HG03060 (cell line): ENCODE measurements around the gene SNX27.
"Not testable (repeated sequence)": the region's sequence is repeated elsewhere in the genome, so short reads cannot be mapped to it uniquely, and the experiment has no call there.

Experiments used
- ATAC-seq: cut with Tn5 transposase; IDR thresholded peaks from one replicate; pipeline ENCODE4 v1.9.1; 2021; ENCODE audit warnings: low read depth, moderate number of reproducible peaks; ENCODE audit not compliant: unreplicated experiment

SNX27 gene

GRCh38 chr1:151638074-151638775, 26.4 kb downstream of the SNX27 start:
- ATAC-seq: no peak

DNA sequence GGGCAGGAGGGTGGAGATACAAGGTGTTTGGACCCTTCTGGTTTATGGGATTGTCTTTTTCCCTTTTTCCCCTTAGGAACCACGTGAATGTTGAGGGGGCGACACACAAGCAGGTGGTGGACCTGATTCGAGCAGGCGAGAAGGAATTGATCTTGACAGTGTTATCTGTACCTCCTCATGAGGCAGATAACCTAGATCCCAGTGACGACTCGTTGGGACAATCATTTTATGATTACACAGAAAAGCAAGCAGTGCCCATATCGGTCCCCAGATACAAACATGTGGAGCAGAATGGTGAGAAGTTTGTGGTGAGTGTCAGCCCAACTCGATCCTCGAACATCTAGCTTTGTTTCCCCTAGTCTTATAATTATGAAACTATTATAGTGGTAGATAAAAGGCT, 27.0 kb downstream of the SNX27 start:
- no peak for ATAC-seq

DNA sequence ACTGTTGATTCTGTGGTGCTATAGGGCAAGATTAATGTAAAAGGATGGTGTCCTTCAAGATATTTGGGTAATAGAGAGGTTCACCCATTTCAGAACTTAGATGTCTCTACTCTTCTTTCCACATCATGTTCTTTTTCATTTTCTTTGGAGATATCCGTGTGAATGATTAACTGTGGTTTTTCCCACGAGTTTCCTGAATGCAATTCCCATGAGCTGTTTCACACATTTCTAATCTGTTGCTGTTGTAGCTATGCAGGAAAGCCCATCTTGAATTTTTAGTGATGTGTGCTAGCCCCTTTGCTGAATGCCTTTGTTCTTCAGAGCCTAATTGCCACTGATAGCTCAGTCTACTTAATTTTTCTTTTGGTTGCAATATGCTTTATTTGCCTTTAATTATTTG, 27.6 kb downstream of the SNX27 start:
- no peak for ATAC-seq

DNA sequence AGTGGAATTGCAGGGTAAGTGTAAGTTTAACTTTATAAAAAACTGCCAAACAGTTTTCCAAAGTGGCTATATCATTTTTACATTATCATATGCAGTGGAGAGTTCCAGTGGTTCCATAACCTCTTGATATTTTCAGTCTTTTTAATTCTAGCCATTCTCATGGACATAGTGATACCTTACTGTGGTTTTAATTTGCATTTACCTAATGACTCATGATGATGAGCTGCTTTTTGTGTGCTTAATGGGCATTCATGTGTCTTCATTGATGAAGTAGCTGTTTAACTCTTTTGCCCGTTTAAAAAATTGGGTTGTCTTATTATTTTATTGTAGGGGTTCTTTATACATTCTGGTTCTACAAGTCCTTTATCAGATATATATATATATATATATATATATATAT, 29.4 kb downstream of the SNX27 start:
- ATAC-seq: no peak

GRCh38 chr1:151643085-151643484, 31.2 kb downstream of the SNX27 start:
- not testable (repeated sequence) for ATAC-seq

DNA sequence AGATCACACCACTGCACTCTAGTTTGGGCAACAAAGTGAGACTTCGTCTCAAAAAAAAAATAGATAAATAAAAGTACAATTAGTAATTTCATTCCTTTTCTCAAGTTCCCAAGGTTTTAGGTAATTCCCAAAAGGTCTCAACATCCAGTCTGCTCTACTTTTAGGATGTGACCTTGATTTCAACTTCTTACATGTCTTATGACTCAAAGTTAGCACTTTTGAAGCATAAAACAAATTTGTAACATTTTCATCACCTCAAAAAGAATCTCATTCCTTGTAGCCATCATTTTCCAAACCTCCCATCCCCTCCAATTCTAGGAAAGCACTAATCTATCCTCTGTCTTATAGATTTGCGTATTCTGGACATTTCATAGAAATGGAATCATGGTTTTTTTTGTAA, 32.2 kb downstream of the SNX27 start:
- ATAC-seq: no peak

GRCh38 chr1:151653397-151653796, 41.5 kb downstream of the SNX27 start:
- ATAC-seq: no peak

- ATAC-seq: no peak
Observed at GRCh38 chr1:151655371-151655770, 43.5 kb downstream of the SNX27 start.

DNA sequence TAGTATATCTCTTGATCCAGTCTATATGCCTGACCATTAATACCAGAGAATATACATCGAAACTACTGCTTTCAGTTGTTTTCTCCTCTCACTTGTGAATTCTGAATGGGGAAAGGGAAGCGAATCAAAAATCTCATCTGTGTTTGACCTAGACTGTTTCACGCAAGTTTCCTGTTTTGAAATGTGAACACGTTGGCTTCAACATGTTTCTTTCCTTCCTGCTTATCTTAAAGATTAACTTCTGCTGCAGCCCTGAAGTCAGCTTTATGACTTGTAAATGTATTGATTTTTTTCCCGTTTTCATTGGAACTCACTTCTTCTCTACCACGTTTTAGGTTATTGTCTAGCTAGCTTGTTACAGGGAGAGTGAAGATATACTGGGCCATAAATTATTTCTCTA, 49.9 kb downstream of the SNX27 start:
- no peak for ATAC-seq

DNA sequence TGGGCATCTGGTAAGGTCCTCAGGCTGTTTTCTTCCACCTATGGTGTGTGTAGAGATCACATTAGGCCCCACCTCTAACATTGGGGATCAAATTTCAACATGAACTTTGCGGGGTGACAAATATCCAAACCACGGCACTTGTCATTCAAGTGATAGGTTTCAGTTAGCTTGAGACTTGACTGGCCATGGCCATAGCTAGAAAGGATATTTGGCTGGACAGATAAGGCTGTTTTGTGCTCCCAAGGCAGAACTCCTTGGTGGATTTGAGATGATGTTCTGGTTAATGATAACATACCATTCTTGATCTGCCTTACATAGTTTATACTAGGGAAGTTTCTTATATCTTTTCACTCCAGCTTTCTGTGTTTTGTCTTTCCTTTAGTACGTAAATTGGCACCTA, 56.2 kb downstream of the SNX27 start:
- no peak for ATAC-seq

- ATAC-seq: not testable (repeated sequence)
Observed at GRCh38 chr1:151670036-151670675, 58.3 kb downstream of the SNX27 start.

DNA sequence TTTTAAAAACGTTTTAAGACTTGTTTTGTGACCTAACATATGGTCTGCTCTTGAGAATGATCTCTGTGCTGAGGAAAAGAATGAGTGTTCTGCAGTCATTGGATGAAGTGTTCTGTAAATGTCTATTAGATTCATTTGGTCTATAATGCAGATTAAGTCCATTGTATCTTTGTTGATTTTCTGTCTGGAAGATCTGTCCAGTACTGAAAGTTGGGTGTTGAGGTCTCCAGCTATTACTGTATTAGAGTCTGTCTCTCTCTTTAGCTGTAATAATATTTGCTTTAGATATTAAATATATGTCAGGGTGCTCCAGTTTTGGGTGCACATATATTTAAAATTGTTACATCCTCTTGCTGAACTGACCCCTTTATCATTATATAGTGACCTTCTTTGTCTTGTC, 61.6 kb downstream of the SNX27 start:
- ATAC-seq: no peak

DNA sequence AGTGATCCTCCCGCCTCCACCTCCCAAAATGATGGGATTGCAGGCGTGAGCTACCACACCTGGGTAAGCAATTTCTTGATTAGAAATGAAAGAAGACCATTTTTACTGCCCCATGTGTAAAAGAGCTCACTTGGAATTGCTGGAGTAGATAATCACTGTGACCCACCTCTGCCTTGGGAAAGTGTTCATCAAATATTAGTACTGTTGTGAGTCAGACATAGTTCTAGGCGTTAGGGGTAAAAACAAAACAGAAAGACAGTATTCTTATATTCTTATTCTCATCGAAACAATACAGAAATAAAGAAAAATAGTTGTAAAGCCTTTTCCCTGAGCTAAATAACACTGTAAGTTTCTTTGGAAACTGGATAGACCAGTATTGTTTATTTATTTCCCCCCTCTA, 68.5 kb downstream of the SNX27 start:
- ATAC-seq: no peak

GRCh38 chr1:151680826-151681225, 69.0 kb downstream of the SNX27 start:
- ATAC-seq: no peak

DNA sequence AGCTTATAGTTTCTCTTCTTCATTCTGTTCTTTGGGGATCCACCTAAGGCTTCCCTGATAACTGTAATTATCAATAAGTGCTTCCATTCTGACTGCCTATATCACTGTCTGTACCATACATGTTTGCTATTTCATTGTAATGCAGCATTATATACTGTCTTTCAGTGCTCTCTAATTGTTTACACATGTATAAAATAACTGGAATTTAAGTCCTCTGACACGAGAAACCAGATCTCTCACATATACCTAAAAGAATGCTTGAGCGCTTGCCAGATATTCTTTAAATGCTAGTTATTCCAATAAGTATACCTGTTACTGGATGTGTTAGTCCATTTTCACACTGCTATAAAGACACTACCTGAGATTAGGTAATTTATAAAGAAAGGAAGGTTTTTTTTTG, 70.1 kb downstream of the SNX27 start:
- no peak for ATAC-seq

GRCh38 chr1:151682901-151683300, 71.1 kb downstream of the SNX27 start:
- not testable (repeated sequence) for ATAC-seq

DNA sequence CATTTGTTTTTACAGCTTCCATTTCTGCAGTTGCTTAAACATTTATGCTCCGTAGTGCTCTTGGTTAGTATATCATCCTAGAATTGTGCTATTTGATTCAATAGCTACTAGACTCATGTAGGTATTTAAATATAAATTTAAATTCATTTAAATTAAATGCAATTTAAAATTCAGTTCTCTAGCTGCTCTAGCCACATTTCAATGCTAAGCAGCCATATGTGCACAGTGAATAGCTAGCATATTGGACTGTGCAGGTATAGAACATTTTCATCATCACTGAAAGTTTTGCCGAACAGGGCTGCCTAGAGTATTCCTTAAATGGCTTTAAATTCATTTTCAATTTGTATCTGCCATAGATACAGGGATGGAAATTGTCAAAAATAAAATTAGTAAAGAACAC, 72.3 kb downstream of the SNX27 start:
- ATAC-seq: no peak

- ATAC-seq: no peak
Observed at GRCh38 chr1:151686561-151686960, 74.7 kb downstream of the SNX27 start.

GRCh38 chr1:151689494-151689893, 77.6 kb downstream of the SNX27 start:
- ATAC-seq: no peak

DNA sequence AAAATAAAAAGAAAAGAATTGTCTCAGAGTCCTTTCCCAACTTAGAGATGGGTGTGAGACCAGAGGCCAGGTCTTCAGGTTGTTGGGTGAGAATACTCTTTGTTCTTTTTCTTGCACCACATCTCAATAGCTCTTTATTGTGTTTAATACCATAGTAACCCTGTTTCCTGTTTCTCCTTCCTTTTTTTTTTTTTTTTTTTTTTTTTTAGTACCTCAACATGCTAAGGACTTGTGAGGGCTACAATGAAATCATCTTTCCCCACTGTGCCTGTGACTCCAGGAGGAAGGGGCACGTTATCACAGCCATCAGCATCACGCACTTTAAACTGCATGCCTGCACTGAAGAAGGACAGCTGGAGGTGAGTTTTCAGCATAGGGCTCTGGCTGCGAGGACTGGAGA, 80.4 kb downstream of the SNX27 start:
- no peak for ATAC-seq

DNA sequence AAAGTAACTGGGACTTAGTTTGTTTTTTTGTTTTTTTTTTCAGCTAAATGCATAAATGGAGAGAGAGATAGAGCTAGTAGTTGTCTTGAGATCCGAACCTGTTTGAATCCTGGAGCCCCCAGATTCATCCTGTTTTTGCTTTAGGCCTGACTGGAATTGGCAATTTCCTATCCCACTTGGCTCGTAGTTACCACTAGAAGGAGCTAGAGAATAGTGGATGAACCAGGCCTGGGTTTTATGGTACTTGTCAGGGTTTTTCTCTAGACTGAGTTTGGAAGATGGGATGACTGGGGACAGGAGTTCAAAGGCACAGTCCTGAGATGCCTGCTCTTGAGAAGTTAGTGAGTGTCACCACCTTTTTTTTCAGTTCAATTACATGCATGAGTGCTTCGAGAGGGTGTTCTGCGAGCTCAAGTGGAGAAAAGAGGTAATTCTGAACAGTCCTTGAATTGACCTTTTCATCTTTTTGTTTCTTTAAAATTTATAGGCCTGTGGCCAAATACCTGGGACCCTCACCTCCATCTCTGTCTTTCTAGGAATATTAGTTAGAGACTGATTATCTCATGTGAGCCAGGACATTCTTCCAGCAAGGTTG, 81.3 kb downstream of the SNX27 start:
- no peak for ATAC-seq

DNA sequence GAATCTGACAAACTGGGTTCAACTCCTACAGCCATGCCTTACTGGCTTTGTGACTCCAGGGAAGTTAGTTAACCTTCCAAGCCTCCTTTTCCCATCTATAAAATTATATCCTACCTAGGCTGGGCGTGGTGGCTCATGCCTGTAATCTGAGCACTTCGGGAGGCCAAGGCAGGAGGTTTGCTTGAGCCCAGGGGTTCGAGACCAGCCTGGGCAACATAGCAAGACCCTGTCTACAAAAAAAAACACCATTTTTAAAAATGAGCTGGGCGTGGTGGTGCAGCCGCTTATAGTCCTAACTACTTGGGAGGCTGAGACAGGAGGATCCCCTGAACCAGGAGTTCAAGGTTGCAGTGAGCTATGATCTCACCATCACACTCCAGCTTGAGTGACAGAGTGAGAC, 89.7 kb downstream of the SNX27 start:
- no peak for ATAC-seq
